ENCODE measurements around the gene AP2A2.

DNA sequence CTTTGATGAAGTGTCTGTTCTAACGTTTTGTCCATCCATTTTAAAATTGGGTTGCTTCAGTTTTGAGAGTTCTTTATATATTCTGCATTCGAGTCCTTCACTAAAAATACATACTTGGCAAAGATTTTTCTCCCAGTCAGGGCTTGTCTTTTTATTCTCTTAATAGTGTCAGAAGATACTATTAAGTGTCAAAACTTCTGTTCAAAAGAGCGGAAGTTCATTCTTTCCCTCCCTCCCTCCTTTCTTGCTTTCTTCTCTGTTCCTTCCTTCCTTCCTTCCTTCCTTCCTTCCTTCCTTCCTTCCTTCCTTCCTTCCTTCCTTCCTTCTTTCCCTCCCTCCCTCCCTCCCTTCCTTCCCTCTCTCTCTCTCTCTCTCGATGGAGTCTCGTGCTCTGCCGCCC, 118.5 kb downstream of the AP2A2 start:
- TF ChIP-seq, protein P1, sequence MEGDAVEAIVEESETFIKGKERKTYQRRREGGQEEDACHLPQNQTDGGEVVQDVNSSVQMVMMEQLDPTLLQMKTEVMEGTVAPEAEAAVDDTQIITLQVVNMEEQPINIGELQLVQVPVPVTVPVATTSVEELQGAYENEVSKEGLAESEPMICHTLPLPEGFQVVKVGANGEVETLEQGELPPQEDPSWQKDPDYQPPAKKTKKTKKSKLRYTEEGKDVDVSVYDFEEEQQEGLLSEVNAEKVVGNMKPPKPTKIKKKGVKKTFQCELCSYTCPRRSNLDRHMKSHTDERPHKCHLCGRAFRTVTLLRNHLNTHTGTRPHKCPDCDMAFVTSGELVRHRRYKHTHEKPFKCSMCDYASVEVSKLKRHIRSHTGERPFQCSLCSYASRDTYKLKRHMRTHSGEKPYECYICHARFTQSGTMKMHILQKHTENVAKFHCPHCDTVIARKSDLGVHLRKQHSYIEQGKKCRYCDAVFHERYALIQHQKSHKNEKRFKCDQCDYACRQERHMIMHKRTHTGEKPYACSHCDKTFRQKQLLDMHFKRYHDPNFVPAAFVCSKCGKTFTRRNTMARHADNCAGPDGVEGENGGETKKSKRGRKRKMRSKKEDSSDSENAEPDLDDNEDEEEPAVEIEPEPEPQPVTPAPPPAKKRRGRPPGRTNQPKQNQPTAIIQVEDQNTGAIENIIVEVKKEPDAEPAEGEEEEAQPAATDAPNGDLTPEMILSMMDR (IDR thresholded peaks at IDR 0.05) = no peak
- TF ChIP-seq EP300 (IDR thresholded peaks at IDR 0.05) = no peak
- no peak for TF ChIP-seq POLR2A (IDR thresholded peaks at IDR 0.05)
- TF ChIP-seq POLR2AphosphoS5 (IDR thresholded peaks at IDR 0.05) = no peak

Data from stomach (tissue), 4 donors.